ENCODE results near the gene TTLL5.

Gene TTLL5

GRCh38 chr14:75999511-76000190, 338.6 kb downstream of the TTLL5 start:
- DNase-seq, result no peak

GRCh38 chr14:76002383-76002782, 341.3 kb downstream of the TTLL5 start:
- DNase-seq, result no peak
